ENCODE data around the gene C16orf87.

GRCh38 chr16:46859719-46860152 lies 28.8 kb upstream of the C16orf87 start:
- no peak for TF ChIP-seq POLR2A (IDR thresholded peaks at IDR 0.05; ENCODE audit: low read length)
- no peak for TF ChIP-seq GATA1 (IDR thresholded peaks at IDR 0.05; ENCODE audit: low read depth, low read length)
